Hepatocyte (in vitro differentiated cells): ENCODE measurements around the gene IPO7. TPM values are rescaled to one million over a fixed set of nuclear protein-coding genes. Genes with fewer than 3 reads are reported as not detected.
A peak's percentile ranks its signal among the peaks of the same experiment; 100 is the strongest.

Experiments used
- DNase-seq: peaks from one replicate; pipeline ENCODE4 v3.0.0-alpha.2; 2016; ENCODE audit warnings: low spot score
- H2AFZ ChIP-seq: fragments of 200-600 bp; sonication (generic); 2 replicates; pipeline ENCODE4 v1.6.0; 2016; ENCODE audit warnings: antibody characterized with exemption, mild to moderate bottlenecking
- H3K27ac ChIP-seq: fragments of 200-600 bp; sonication (generic); 2 replicates; pipeline ENCODE4 v1.5.1; 2016; ENCODE audit warnings: mild to moderate bottlenecking
- H3K27me3 ChIP-seq: fragments of 200-600 bp; sonication (generic); 2 replicates; pipeline ENCODE4 v1.6.1; 2016
- H3K36me3 ChIP-seq: fragments of 200-600 bp; sonication (generic); replicated peaks from 2 replicates; pipeline ENCODE4 v1.5.1; 2016; ENCODE audit warnings: low read depth; ENCODE audit not compliant: insufficient read depth
- H3K4me1 ChIP-seq: fragments of 200-600 bp; sonication (generic); 2 replicates; pipeline ENCODE4 v1.5.1; 2016; ENCODE audit warnings: mild to moderate bottlenecking, moderate library complexity; ENCODE audit not compliant: insufficient read depth
- H3K4me2 ChIP-seq: fragments of 200-600 bp; sonication (generic); 2 replicates; pipeline ENCODE4 v1.6.0; 2016
- H3K4me3 ChIP-seq: fragments of 200-600 bp; sonication (generic); 2 replicates; pipeline ENCODE4 v1.5.1; 2016; ENCODE audit warnings: mild to moderate bottlenecking
- H3K79me2 ChIP-seq: fragments of 200-600 bp; sonication (generic); 2 replicates; pipeline ENCODE4 v1.6.0; 2017; ENCODE audit warnings: mild to moderate bottlenecking
- H3K9me2 ChIP-seq: fragments of 200-600 bp; sonication (generic); replicated peaks from 2 replicates; pipeline ENCODE4 v1.6.0; 2017; ENCODE audit warnings: mild to moderate bottlenecking; ENCODE audit not compliant: insufficient read depth
- H3K9me3 ChIP-seq: fragments of 200-600 bp; sonication (generic); 2 replicates; pipeline ENCODE4 v1.5.1; 2016; ENCODE audit warnings: low read depth, mild to moderate bottlenecking
- H4K20me1 ChIP-seq: fragments of 200-600 bp; sonication (generic); 2 replicates; pipeline ENCODE4 v1.6.0; 2016; ENCODE audit warnings: mild to moderate bottlenecking; ENCODE audit not compliant: insufficient read depth, poor library complexity, severe bottlenecking
- EZH2 ChIP-seq: fragments of 200-600 bp; sonication (generic); IDR thresholded peaks from 2 replicates; pipeline ENCODE4 v1.6.1; 2016; ENCODE audit warnings: antibody characterized with exemption, mild to moderate bottlenecking, borderline replicate concordance
- EZH2phosphoT487 ChIP-seq: fragments of 200-600 bp; sonication (generic); IDR thresholded peaks from one replicate; pipeline ENCODE4 v1.6.1; 2018; ENCODE audit warnings: antibody characterized with exemption, mild to moderate bottlenecking, low read depth, moderate library complexity; ENCODE audit not compliant: unreplicated experiment, severe bottlenecking
- WGBS: methylation state at CpG from one replicate; pipeline ENCODE4 v1.1.6; 2016; ENCODE audit warnings: low lambda C conversion rate; ENCODE audit errors: missing lambda C conversion rate; 5-methylcytosine and 5-hydroxymethylcytosine counted together
- polyA plus RNA-seq: library from polyadenylated mRNA; unstranded; fragments of >200 nt; fragmentation: Nextera tagmentation; extraction: Ambion mirVana; gene quantifications from 2 replicates; pipeline ENCODE4 v1.2.1, GENCODE V29; 2016
- total RNA-seq: library from RNA; depleted of rRNA; stranded (reverse); fragments of >200 nt; gene quantifications from 2 replicates; pipeline ENCODE4 v1.2.3, GENCODE V29; 2014
- TF ChIP-seq, protein P1 (sequence below): fragments of 200-600 bp; sonication (generic); IDR thresholded peaks from 2 replicates; pipeline ENCODE4 v1.5.1; 2016; ENCODE audit warnings: antibody characterized with exemption, mild to moderate bottlenecking; ENCODE audit not compliant: poor library complexity

The IPO7 gene
- total and polyA plus RNA-seq, 2 experiments from 2014 or later: 6.4 to 92.7 TPM

DNA sequence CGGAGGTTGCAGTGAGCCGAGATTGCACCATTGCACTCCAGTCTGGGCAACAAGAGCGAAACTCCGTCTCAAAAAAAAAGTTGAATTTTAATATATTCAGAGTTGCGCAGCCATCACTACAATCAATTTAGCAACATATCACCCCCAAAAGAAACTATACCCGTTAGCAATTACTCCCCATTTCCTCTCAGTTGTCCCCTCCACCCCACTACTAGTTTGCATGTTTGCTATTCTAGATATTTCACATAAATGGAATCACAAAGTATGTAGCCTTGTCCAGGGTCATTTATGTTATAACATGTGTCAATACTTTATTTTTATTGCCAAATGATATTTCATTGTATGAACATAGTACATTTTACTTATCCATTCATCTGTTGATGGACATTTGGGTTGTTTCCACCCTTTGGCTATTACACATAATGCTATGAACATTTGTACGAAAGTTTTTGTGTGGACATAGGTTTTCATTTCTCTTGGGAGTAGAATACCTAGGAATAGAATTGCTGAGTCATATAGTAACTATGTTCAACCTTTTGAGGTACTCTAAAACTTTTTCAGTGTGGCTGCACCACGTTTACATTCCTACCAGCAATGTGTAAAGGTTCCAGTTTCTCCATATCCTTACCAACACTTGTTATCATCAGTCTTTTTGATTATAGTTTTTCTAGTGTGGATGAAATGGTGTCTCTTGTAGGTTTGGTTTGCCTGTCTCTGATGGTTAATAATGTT lies 78.5 kb downstream of the IPO7 start:
- peak overlapping the region; percentile 72 for H3K4me2 ChIP-seq
- no peak overlapping the region for H2AFZ ChIP-seq

DNA sequence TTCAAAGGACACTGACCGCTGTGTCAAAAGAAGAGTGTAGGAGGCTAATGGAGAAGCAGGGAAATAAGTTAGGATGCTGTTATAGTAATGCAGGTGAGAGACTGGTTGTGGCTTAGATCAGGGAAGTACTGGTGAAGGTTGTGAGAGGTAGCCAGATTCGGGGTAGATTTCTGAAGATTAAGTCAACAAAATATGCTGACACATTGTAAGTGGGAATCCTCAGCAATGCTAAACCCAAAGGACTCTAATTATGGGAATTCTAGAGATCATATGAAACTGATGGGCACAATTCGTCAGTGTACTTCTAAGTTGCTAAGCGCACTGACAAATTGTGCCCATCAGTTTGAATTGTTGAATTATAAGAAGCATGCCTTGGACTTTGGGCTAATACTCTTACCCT lies 86.3 kb downstream of the IPO7 start:
- no peaks in the 10 kb centered on the region for H4K20me1 ChIP-seq

More for the DNA sequence above, 78.5 kb downstream of the IPO7 start:
- Histone ChIP-seq H3K79me2 (peaks cover 75% of the 10 kb centered on the region), H3K36me3 (no peaks in the 10 kb centered on the region), H3K4me1 (peaks cover 13% of the 10 kb centered on the region), H3K4me3 (no peak overlapping the region), H3K27me3 (no peaks in the 10 kb centered on the region), H3K27ac (peak overlapping the region; percentile 99), H4K20me1 (no peaks in the 10 kb centered on the region), H3K9me3 (no peaks in the 10 kb centered on the region), H3K9me2 (no peaks in the 10 kb centered on the region)
- no peak for TF ChIP-seq EZH2
- TF ChIP-seq, protein P1, sequence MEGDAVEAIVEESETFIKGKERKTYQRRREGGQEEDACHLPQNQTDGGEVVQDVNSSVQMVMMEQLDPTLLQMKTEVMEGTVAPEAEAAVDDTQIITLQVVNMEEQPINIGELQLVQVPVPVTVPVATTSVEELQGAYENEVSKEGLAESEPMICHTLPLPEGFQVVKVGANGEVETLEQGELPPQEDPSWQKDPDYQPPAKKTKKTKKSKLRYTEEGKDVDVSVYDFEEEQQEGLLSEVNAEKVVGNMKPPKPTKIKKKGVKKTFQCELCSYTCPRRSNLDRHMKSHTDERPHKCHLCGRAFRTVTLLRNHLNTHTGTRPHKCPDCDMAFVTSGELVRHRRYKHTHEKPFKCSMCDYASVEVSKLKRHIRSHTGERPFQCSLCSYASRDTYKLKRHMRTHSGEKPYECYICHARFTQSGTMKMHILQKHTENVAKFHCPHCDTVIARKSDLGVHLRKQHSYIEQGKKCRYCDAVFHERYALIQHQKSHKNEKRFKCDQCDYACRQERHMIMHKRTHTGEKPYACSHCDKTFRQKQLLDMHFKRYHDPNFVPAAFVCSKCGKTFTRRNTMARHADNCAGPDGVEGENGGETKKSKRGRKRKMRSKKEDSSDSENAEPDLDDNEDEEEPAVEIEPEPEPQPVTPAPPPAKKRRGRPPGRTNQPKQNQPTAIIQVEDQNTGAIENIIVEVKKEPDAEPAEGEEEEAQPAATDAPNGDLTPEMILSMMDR: no peak
- TF ChIP-seq EZH2phosphoT487: no peak
- no peak for DNase-seq
- WGBS: 96% methylated on average over 8 of the region's 8 CpGs

DNA sequence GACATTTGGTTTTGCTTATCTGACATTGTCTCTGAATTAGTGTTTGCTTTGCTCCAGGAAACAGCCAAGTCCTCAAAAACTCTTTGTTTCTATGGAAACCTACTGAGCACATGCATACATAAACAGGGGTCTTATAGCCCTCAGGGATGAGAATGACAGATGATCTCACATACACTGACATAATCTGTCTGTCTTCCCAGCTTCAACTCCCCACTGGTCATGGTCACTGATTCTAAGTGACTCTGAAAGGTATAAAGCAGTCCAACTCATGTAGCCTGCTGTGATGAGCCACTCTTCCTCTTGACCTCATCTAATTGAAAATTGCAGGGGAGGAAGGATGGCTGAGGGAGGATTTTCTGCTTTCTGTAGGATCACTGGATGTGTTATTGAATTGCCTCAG lies 89.0 kb downstream of the IPO7 start:
- no peak overlapping the region for H3K4me2 ChIP-seq
- no peak overlapping the region for H3K4me3 ChIP-seq
- no peak for DNase-seq
- H3K9me2 ChIP-seq: no peaks in the 10 kb centered on the region
- H3K36me3 ChIP-seq: peaks cover 2% of the 10 kb centered on the region
- peaks cover 22% of the 10 kb centered on the region for H3K79me2 ChIP-seq
- H2AFZ ChIP-seq: no peak overlapping the region
- no peak for TF ChIP-seq EZH2phosphoT487
- TF ChIP-seq, protein P1: no peak
- TF ChIP-seq EZH2: no peak
- no peaks in the 10 kb centered on the region for H3K9me3 ChIP-seq
- H3K27me3 ChIP-seq: no peaks in the 10 kb centered on the region
- no peak overlapping the region for H3K27ac ChIP-seq
- H4K20me1 ChIP-seq: no peaks in the 10 kb centered on the region
- H3K4me1 ChIP-seq: no peaks in the 10 kb centered on the region

More for the DNA sequence above, 86.3 kb downstream of the IPO7 start:
- no peak overlapping the region for H3K27ac ChIP-seq
- H3K4me3 ChIP-seq: no peak overlapping the region
- TF ChIP-seq EZH2 (no peak), EZH2phosphoT487 (no peak)
- TF ChIP-seq, protein P1: no peak
- H3K27me3 ChIP-seq: no peaks in the 10 kb centered on the region
- no peaks in the 10 kb centered on the region for H3K9me2 ChIP-seq
- H3K36me3 ChIP-seq: no peaks in the 10 kb centered on the region
- no peak overlapping the region for H2AFZ ChIP-seq
- peaks cover 47% of the 10 kb centered on the region for H3K79me2 ChIP-seq
- no peak for DNase-seq
- no peaks in the 10 kb centered on the region for H3K4me1 ChIP-seq
- no peaks in the 10 kb centered on the region for H3K9me3 ChIP-seq
- 95% methylated on average over 4 of the region's 4 CpGs for WGBS
- H3K4me2 ChIP-seq: no peak overlapping the region
